ENCODE data around the gene KRTAP5-5.
"Not testable (repeated sequence)": the region's sequence is repeated elsewhere in the genome, so short reads cannot be mapped to it uniquely, and the experiment has no call there.

DNA sequence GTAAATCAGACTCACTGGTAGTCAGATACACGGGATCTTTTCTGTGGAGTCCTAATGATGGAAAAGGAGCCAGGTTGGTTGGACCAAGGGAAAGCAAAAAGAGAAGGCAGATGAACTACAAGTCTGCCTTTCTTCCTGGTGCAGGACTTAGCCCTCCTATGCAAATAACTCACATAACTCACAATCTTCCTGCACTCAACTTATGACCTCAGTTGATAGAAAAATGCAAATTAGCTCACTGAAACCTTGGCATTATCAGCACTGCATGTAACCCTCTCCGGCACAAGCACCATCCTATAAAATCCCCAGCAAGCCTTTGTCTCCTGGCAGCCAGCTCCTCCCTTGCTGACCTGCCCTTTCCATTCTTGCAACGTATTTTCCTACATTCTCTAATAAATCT is 27.9 kb upstream of the KRTAP5-5 start:
- TF ChIP-seq, protein P1, sequence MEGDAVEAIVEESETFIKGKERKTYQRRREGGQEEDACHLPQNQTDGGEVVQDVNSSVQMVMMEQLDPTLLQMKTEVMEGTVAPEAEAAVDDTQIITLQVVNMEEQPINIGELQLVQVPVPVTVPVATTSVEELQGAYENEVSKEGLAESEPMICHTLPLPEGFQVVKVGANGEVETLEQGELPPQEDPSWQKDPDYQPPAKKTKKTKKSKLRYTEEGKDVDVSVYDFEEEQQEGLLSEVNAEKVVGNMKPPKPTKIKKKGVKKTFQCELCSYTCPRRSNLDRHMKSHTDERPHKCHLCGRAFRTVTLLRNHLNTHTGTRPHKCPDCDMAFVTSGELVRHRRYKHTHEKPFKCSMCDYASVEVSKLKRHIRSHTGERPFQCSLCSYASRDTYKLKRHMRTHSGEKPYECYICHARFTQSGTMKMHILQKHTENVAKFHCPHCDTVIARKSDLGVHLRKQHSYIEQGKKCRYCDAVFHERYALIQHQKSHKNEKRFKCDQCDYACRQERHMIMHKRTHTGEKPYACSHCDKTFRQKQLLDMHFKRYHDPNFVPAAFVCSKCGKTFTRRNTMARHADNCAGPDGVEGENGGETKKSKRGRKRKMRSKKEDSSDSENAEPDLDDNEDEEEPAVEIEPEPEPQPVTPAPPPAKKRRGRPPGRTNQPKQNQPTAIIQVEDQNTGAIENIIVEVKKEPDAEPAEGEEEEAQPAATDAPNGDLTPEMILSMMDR (IDR thresholded peaks at IDR 0.05; ENCODE audit: borderline replicate concordance, extremely low read depth, low read length, poor library complexity, severe bottlenecking): not testable (repeated sequence)
- not testable (repeated sequence) for TF ChIP-seq EZH2 (IDR thresholded peaks at IDR 0.05; ENCODE audit: borderline replicate concordance, low read depth, low read length, severe bottlenecking)
